ENCODE measurements around the gene POC1B.

- TF ChIP-seq CTCF (IDR thresholded peaks at IDR 0.05 in 8 of 11, conservative IDR thresholded peaks at IDR 0.05 in 3 of 11) (no peak), POLR2AphosphoS5 (IDR thresholded peaks at IDR 0.05) (no peak), POLR2A (IDR thresholded peaks at IDR 0.05) (no peak)
These were observed 11.1 kb downstream of the POC1B start for GRCh38 chr12:89514751-89515150.
